Ascending aorta (tissue), 2 donors: ENCODE results near the gene PGLYRP2. TPM values are rescaled to one million over a fixed set of nuclear protein-coding genes. Genes with fewer than 3 reads are reported as not detected.

Source experiments
- DNase-seq, 2 donors: peaks; one replicate each; pipeline ENCODE4 v3.0.0-alpha.2; 2019; ENCODE audit warnings: low spot score in 2 of 2
- H3K27ac ChIP-seq, 2 donors: fragments of 200-600 bp; sonication (generic); one replicate each; pipeline ENCODE4 v1.5.1; 2016 to 2017; ENCODE audit warnings: mild to moderate bottlenecking in 1 of 2
- H3K27me3 ChIP-seq: fragments of 200-600 bp; sonication (generic); one replicate; pipeline ENCODE4 v1.5.1; 2017
- H3K36me3 ChIP-seq, 2 donors: fragments of 200-600 bp; sonication (generic); one replicate each; pipeline ENCODE4 v1.5.1; 2016
- H3K4me1 ChIP-seq, 2 donors: fragments of 200-600 bp; sonication (generic); one replicate each; pipeline ENCODE4 v1.5.1; 2016 to 2017; ENCODE audit warnings: mild to moderate bottlenecking in 1 of 2
- H3K4me3 ChIP-seq, 2 donors: fragments of 200-600 bp; sonication (generic); one replicate each; pipeline ENCODE4 v1.5.1; 2016 to 2017; ENCODE audit warnings: mild to moderate bottlenecking in 1 of 2
- H3K9me3 ChIP-seq, 2 donors: fragments of 200-600 bp; sonication (generic); one replicate each; pipeline ENCODE4 v1.5.1; 2016
- CTCF ChIP-seq, 3 experiments: fragments of 200-600 bp in 2 of 3; fragments of 450-650 bp in 1 of 3; sonication (generic) in 2 of 3; IDR thresholded peaks; one replicate each; pipeline ENCODE4 v1.5.1; 2016 to 2019; ENCODE audit warnings: antibody characterized with exemption in 3 of 3, mild to moderate bottlenecking in 1 of 3, moderate library complexity in 1 of 3
- intact Hi-C: fragments of 100-400 bp; cut with DNase I; formaldehyde crosslinking; loops from one replicate; pipeline ENCODE4 v1.15.1; 2023
- total RNA-seq: library from RNA; depleted of rRNA; stranded (reverse); fragments of >200 nt; gene quantifications from one replicate; pipeline ENCODE4 v1.1.0, GENCODE V29; 2016

The PGLYRP2 gene
- total RNA-seq, 1 donor from 2014 or later: not detected

GRCh38 chr19:15468675-15469512, 10.4 kb downstream of the PGLYRP2 start:
- H3K27ac ChIP-seq: no peak overlapping the region
- H3K4me1 ChIP-seq: peaks cover 0 to 5% of the 10 kb centered on the region in 2 donors
- peaks cover 17% of the 10 kb centered on the region for H3K27me3 ChIP-seq
- H3K9me3 ChIP-seq: no peaks in the 10 kb centered on the region
- TF ChIP-seq CTCF (IDR thresholded peaks at IDR 0.05): no peak
- H3K36me3 ChIP-seq: no peaks in the 10 kb centered on the region
- no peak for DNase-seq
- intact Hi-C loops: no loop called here
- peak overlapping the region in 1 of 2 donors; percentile 56 for H3K4me3 ChIP-seq

GRCh38 chr19:15467734-15468214, 11.5 kb downstream of the PGLYRP2 start:
- intact Hi-C loops: no loop called here
- Histone ChIP-seq H3K27ac (no peak overlapping the region), H3K27me3 (peaks cover 17% of the 10 kb centered on the region), H3K4me3 (no peak overlapping the region), H3K36me3 (no peaks in the 10 kb centered on the region), H3K4me1 (peaks cover 0 to 5% of the 10 kb centered on the region in 2 donors), H3K9me3 (no peaks in the 10 kb centered on the region)
- no peak for TF ChIP-seq CTCF (IDR thresholded peaks at IDR 0.05)
- no peak for DNase-seq

GRCh38 chr19:15466851-15467733, 12.2 kb downstream of the PGLYRP2 start:
- Histone ChIP-seq H3K36me3 (no peaks in the 10 kb centered on the region), H3K9me3 (no peaks in the 10 kb centered on the region), H3K27ac (no peak overlapping the region), H3K4me1 (peaks cover 0 to 5% of the 10 kb centered on the region in 2 donors), H3K27me3 (peaks cover 17% of the 10 kb centered on the region), H3K4me3 (no peak overlapping the region)
- no peak for DNase-seq
- TF ChIP-seq CTCF (IDR thresholded peaks at IDR 0.05): no peak
- intact Hi-C loops: no loop called here

- Histone ChIP-seq H3K27me3 (peaks cover 8% of the 10 kb centered on the region), H3K9me3 (no peaks in the 10 kb centered on the region), H3K27ac (no peak within 1 kb of the TSS), H3K4me3 (peak within 1 kb of the TSS; percentile 30 to 50), H3K36me3 (no peaks in the 10 kb centered on the region), H3K4me1 (peaks cover 0 to 4% of the 10 kb centered on the region in 2 donors)
- no peak for DNase-seq
- TF ChIP-seq CTCF (IDR thresholded peaks at IDR 0.05): no peak
- intact Hi-C loops: no loop called here
These were observed 14.6 kb downstream of the PGLYRP2 start, which contains the start of gene RASAL3 for GRCh38 chr19:15464394-15465385. RASAL3 (minus strand) TSS chr19:15464544; CDS start chr19:15464358, 186 bp downstream.
